ENCODE data around the gene TAF3.

Gene TAF3

DNA sequence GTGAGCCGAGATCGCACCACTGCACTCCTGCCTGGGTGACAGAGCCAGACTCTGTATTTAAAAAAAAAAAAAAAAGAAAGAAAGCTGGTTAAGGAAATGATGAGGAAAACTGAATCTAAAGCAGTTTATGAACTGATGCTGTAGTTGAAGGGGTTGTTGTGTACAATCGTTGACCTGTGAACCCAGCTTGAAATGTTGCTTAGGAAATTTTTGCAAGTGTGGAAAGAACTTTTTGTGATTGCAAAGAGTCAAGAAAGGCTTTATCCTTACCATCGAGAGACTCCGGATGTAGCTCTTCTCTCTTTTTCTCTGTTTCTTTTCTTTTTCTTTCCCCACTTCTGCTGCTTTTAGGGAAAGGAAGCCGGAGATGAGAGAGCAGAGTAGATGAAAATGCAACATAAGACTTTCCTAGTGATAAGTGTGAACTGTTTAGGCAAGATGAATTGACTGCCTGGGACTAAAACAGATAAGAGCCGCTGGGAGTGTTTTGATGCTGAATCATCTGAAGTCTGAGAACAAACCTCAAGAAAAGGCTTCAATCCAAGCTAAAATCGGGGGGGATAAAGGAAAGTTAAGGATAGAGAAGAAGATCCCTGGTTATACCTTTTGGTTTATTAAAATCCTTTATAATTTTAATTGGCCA lies 69.0 kb downstream of the TAF3 start:
- no peak for DNase-seq

DNA sequence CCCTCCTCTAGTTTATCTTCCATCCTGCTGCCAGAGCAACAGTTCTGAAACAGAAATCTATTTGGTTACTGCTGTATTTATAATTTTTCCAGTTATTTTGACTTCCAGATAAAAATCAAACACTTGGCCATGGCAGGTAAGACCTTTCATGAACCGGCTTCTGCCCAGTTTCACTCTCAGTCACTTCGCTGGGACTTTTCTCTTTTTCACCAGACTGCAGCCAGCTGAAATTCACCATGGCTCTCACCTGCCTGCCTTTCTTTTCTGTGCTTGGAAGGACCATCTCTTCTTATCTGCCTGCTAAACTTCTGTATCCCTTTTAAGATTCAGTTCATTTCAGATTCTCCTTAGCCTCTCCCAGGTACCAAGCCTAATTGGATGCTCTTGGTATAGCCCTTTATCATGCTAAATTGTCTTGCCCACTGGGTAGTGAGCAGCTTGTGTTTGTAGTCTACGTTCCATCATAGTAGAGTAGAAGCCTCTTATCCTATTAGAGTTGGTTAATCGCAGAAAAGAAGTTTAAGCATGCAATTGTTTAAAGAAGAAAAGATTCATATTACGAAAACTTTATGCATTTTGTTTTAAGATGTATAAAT lies 71.7 kb downstream of the TAF3 start:
- DNase-seq, result no peak

GRCh38 chr10:7890781-7891180 lies 72.5 kb downstream of the TAF3 start:
- no peak for DNase-seq

GRCh38 chr10:7891634-7892033 lies 73.3 kb downstream of the TAF3 start:
- DNase-seq, result peak; percentile 4

- DNase-seq, result no peak
Measured at GRCh38 chr10:7892146-7892545, 73.8 kb downstream of the TAF3 start.

DNA sequence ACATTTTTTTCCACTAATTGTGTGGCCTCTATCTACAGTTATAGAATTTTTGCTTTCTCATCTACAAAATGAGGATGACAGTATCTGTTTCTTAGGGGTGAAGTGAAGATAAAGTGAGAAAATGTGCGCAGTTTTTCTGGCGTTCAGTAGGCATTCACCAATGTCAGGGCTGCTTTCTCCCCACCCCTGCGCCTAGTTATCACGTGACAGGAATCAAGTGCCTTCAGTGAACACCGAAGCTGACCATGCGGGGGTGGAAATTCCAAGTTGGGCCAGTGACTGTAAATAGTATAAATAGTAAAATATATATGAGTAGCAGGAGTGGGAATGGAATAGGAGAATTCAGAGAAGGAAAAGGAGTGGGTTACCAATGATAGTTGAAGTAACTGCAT lies 77.4 kb downstream of the TAF3 start:
- no peak for DNase-seq

GRCh38 chr10:7896297-7896696 lies 78.0 kb downstream of the TAF3 start:
- DNase-seq, result no peak

DNA sequence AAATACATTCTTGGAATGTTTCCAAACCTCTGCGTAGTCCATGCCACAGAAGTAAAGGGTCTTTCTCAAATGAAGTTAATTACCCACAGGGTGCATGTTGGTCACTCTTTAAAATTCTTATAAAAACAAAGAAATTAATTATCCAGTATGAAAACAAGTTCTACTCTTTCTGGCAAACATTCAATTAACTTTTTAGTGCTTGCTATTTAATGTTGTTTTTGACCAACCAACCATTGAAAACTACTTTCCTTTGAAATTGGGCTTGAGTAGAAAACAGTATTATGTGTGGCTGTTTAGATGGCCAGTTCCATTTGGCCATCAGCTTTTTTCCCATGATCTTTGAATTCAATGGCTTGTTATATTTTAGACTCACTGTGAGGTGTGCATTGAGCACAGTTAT lies 83.0 kb downstream of the TAF3 start:
- DNase-seq, result peak; percentile 11

- DNase-seq, result no peak
Measured at GRCh38 chr10:7902413-7902812, 84.1 kb downstream of the TAF3 start.

GRCh38 chr10:7903851-7904250 lies 85.5 kb downstream of the TAF3 start:
- DNase-seq, result no peak

DNA sequence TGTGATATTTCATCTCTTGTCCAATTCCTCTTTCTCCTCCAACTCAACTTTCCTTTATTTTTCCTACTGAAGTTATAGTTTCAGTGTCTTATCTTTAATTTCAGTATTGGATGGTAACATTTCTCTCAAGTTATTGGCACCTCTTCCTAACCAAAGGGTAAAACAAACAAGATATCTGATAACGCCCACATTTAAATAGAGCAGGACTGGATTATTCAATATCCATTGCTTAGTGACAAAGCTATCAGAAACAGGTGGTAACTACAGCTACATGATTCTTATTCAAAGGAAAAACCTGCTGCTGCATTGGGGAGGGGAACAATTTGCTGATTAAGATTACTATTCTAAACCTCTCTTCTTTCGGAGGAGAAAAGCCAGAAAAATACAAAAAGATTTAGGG lies 87.8 kb downstream of the TAF3 start:
- DNase-seq, result no peak

GRCh38 chr10:7908541-7909210 lies 90.4 kb downstream of the TAF3 start:
- no peak for DNase-seq

GRCh38 chr10:7913126-7913872 lies 95.0 kb downstream of the TAF3 start:
- DNase-seq, result no peak

DNA sequence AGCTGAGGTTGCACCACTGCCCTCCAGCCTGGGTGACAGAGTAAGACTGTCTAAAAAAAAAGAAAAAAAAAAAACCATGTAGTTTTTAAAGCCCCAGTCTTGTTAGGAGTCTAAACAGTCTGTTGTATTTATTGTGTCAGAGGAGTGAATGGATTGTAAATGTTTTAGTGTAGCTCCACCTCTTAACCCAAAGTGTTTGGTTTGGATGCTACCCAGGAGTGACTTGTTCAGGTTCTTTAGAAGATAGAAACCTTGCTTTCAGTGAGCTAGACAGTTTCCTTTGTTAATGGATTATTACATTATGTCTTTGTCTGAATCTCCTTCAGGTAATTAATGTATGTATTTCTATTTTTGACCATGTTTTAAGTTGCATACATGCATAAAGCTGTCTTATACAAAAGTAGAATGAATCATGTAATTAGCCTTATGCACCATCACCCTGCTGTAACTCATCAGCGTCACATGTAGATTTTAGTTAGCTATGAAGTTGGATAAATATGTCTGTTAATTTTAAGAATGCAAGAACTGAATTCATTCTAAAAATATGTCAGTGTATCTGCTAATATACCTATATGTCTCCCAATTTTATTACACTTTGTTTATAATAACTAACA lies 97.7 kb downstream of the TAF3 start:
- peak; percentile 60 for DNase-seq

DNA sequence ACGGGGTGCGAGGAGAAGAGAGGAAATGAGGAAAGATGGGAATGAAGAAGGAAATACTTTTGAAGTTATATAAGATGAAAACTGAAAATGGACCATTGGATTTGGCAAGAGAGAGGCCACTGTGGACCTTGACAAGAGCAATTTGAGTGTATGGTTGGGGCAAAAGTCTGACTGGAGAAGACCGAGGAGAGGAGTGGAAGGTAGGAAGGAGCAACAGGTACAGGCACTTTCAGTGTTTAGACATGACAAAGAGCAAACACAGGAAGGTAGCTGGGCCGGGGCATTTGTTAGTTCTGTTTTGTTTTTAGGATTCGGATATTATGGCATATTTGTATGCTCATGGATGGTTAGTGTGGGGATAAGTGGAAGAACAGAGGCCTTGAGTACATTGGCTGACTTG lies 99.4 kb downstream of the TAF3 start:
- DNase-seq, result no peak

GRCh38 chr10:7922707-7923106 lies 104.4 kb downstream of the TAF3 start:
- DNase-seq, result no peak

- no peak for DNase-seq
Measured at GRCh38 chr10:7928536-7928935, 110.2 kb downstream of the TAF3 start.

- DNase-seq, result peak; percentile 9
Measured at GRCh38 chr10:7932301-7933036, 114.2 kb downstream of the TAF3 start.

- no peak for DNase-seq
Measured at GRCh38 chr10:7933262-7933661, 115.0 kb downstream of the TAF3 start.

DNA sequence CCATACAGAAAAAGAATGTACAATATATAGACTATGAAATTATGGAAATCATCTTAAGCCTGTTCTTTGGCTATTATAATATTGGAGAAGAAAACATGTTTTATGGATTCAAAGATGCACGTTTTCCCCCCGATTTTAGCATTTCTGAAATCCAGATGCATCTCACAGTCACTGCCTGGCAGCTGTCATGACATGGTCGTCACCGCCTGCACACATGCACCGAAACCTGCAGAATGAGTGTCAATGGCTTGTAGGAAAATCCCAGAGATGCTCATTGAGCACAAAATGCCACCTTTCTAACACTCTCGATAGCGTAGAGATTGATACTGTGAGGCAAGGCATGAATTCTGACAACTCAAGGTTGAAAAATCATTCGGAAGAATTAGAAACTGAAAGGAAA lies 115.5 kb downstream of the TAF3 start:
- DNase-seq, result no peak

DNA sequence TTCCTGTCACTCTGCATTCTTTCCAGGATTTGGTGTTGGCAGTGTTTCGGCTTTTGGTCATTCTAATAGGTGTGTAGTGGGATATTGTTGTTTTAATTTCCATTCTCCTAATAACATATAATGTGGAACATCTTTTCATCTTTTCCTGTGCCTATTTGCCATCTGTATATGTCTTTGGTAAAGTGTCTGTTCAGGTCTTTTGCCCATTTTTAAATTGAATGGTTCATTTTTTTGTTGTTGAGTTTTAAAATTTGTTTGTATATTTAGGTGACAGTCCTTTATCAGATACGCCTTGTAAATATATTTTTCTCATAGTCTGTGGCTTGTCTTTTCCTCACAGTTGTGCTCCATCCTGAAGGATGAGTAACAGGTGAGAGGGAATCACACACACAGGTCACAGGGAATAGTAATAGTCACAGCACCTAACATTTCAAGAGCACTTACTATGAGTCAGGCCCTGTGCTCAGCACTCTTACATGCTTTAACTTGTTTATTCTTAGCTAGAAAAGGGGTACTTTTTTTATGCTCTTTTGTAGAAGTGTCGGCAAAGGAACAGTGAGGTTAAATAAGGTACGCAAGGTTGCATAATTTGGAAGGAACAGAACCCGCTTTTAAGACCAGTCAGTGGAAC lies 119.1 kb downstream of the TAF3 start:
- no peak for DNase-seq

- DNase-seq, result no peak
Measured at GRCh38 chr10:7941576-7941975, 123.3 kb downstream of the TAF3 start.
